CD4-positive, alpha-beta T cell (primary cell): Measurements from ENCODE around the gene MYORG. TPM values are rescaled to one million over a fixed set of nuclear protein-coding genes. Genes with fewer than 3 reads are reported as not detected.

ENCODE experiments used
- ATAC-seq: fragments of 200-7000 bp; cut with Tn5 transposase; one replicate; pipeline ENCODE4 v1.10.0; 2022; ENCODE audit warnings: mild to moderate bottlenecking; ENCODE audit not compliant: poor library complexity
- CTCF ChIA-PET: fragments of 350-600 bp; sonication (Branson Sonifier 250); formaldehyde crosslinking; loops from one replicate; lab custom pipeline; 2021; ENCODE audit warnings: antibody characterized with exemption, inconsistent platforms; lab: Charles Lee
- POLR2A ChIA-PET: fragments of 350-600 bp; sonication (Branson Sonifier 250); formaldehyde crosslinking; loops from one replicate; lab custom pipeline; 2021; ENCODE audit warnings: antibody characterized with exemption, inconsistent platforms; lab: Charles Lee
- DNase-seq, 14 experiments: peaks; one replicate each; pipeline ENCODE4 v3.0.0-alpha.2; 2013 to 2020; ENCODE audit warnings: mixed read lengths in 2 of 14
- H3K27ac ChIP-seq, 2 donors: one replicate each; pipeline versions ENCODE4 v1.5.1 to v1.7.0; 2013; ENCODE audit warnings: low read length in 2 of 2, low read depth in 1 of 2, mild to moderate bottlenecking in 1 of 2
- H3K27me3 ChIP-seq, 2 experiments: 1 replicate in 1 of 2; 2 replicates in 1 of 2; pipeline versions ENCODE4 v1.6.1 to v1.7.0; 2013; ENCODE audit warnings: low read length in 2 of 2, control low read depth in 1 of 2, mild to moderate bottlenecking in 1 of 2, moderate library complexity in 1 of 2; ENCODE audit not compliant: insufficient read depth in 2 of 2, control insufficient read depth in 1 of 2
- H3K36me3 ChIP-seq: one replicate; pipeline ENCODE4 v1.6.1; 2013; ENCODE audit warnings: low read length, control low read depth; ENCODE audit not compliant: insufficient read depth
- H3K4me1 ChIP-seq: one replicate; pipeline ENCODE4 v1.6.1; 2013; ENCODE audit warnings: low read length, control low read depth; ENCODE audit not compliant: insufficient read depth
- H3K4me3 ChIP-seq: one replicate; pipeline ENCODE4 v1.5.1; 2013; ENCODE audit warnings: mild to moderate bottlenecking, low read length, moderate library complexity
- H3K9me3 ChIP-seq, 2 experiments: 1 replicate in 1 of 2; 2 replicates in 1 of 2; pipeline versions ENCODE4 v1.6.1 to v1.7.0; 2013; ENCODE audit warnings: low read length in 2 of 2, mild to moderate bottlenecking in 2 of 2, control low read depth in 1 of 2, moderate library complexity in 1 of 2; ENCODE audit not compliant: control insufficient read depth in 1 of 2, insufficient read depth in 1 of 2
- H3K27ac Mint-ChIP-seq: one replicate; pipeline ENCODE4 v1.8.0; 2020; ENCODE audit warnings: mixed read lengths
- H3K27me3 Mint-ChIP-seq: one replicate; pipeline ENCODE4 v1.8.0; 2021; ENCODE audit warnings: mixed read lengths
- H3K36me3 Mint-ChIP-seq: one replicate; pipeline ENCODE4 v1.8.0; 2021; ENCODE audit warnings: low read depth, mixed read lengths
- H3K4me1 Mint-ChIP-seq: one replicate; pipeline ENCODE4 v1.8.0; 2021; ENCODE audit warnings: low read depth, mixed read lengths
- H3K4me3 Mint-ChIP-seq: one replicate; pipeline ENCODE4 v1.8.0; 2020; ENCODE audit warnings: mild to moderate bottlenecking, mixed read lengths
- H3K9me3 Mint-ChIP-seq: one replicate; pipeline ENCODE4 v1.8.0; 2020; ENCODE audit warnings: mixed read lengths
- intact Hi-C, 2 experiments: fragments of 100-400 bp; cut with DNase I in 1 of 2; cut with micrococcal nuclease in 1 of 2; formaldehyde crosslinking; loops; one replicate each; pipeline versions ENCODE4 v1.15.1 to v1.9.0; 2023 to 2025; cut with DNase I, micrococcal nuclease
- total RNA-seq, 174 experiments: library from RNA in 2 of 174; stranded (reverse) in 2 of 174; gene quantifications; one replicate each; pipeline ENCODE4 v1.2.3 and lab custom pipeline; 2021 to 2026
- TF ChIP-seq, protein P1 (sequence below): fragments of 200-600 bp; IDR thresholded peaks from one replicate; pipeline ENCODE4 v1.8.0; 2022; ENCODE audit warnings: antibody characterized with exemption, mild to moderate bottlenecking

Gene MYORG
- total RNA-seq, 2 experiments from 2014 or later: 0.42 to 0.58 TPM

GRCh38 chr9:34385561-34386230, 9.0 kb upstream of the MYORG start:
- H3K36me3 Mint-ChIP-seq: no peaks in the 10 kb centered on the region
- DNase-seq (no peak), ATAC-seq (no peak)
- H3K9me3 ChIP-seq: no peaks in the 10 kb centered on the region
- no peak overlapping the region for H3K27ac ChIP-seq
- no peak overlapping the region for H3K27ac Mint-ChIP-seq
- ChIA-PET POLR2A (no interaction called here), CTCF (no interaction called here)
- no peak overlapping the region for H3K4me3 ChIP-seq
- H3K4me1 ChIP-seq: peaks cover 9% of the 10 kb centered on the region
- peaks cover 9% of the 10 kb centered on the region for H3K4me1 Mint-ChIP-seq
- no peaks in the 10 kb centered on the region for H3K27me3 ChIP-seq
- no peak overlapping the region for H3K4me3 Mint-ChIP-seq
- no peaks in the 10 kb centered on the region for H3K27me3 Mint-ChIP-seq
- H3K9me3 Mint-ChIP-seq: no peaks in the 10 kb centered on the region
- intact Hi-C loops: loop anchor here in 1 of 2 experiments (10.0 kb wide), 1 partner anchor 599 kb away; the partner anchor contains the start of gene DNAJB5
- no peaks in the 10 kb centered on the region for H3K36me3 ChIP-seq
- TF ChIP-seq, protein P1, sequence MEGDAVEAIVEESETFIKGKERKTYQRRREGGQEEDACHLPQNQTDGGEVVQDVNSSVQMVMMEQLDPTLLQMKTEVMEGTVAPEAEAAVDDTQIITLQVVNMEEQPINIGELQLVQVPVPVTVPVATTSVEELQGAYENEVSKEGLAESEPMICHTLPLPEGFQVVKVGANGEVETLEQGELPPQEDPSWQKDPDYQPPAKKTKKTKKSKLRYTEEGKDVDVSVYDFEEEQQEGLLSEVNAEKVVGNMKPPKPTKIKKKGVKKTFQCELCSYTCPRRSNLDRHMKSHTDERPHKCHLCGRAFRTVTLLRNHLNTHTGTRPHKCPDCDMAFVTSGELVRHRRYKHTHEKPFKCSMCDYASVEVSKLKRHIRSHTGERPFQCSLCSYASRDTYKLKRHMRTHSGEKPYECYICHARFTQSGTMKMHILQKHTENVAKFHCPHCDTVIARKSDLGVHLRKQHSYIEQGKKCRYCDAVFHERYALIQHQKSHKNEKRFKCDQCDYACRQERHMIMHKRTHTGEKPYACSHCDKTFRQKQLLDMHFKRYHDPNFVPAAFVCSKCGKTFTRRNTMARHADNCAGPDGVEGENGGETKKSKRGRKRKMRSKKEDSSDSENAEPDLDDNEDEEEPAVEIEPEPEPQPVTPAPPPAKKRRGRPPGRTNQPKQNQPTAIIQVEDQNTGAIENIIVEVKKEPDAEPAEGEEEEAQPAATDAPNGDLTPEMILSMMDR: no peak

- Mint-ChIP-seq H3K4me1 (peaks cover 20% of the 10 kb centered on the region), H3K9me3 (no peaks in the 10 kb centered on the region), H3K4me3 (no peak overlapping the region), H3K27ac (no peak overlapping the region), H3K27me3 (no peaks in the 10 kb centered on the region), H3K36me3 (no peaks in the 10 kb centered on the region)
- TF ChIP-seq, protein P1: no peak
- intact Hi-C loops: loop anchor here in 1 of 2 experiments (5.0 to 10.0 kb wide), 2 partner anchors 600 to 1438 kb away; partner anchors contain the start of gene DNAJB5
- H3K4me3 ChIP-seq: no peak overlapping the region
- H3K4me1 ChIP-seq: peaks cover 19% of the 10 kb centered on the region
- no peaks in the 10 kb centered on the region for H3K27me3 ChIP-seq
- no peaks in the 10 kb centered on the region for H3K36me3 ChIP-seq
- ATAC-seq (no peak), DNase-seq (no peak)
- no peak overlapping the region for H3K27ac ChIP-seq
- CTCF ChIA-PET: no interaction called here
- H3K9me3 ChIP-seq: no peaks in the 10 kb centered on the region
- POLR2A ChIA-PET: no interaction called here
These were observed 7.9 kb upstream of the MYORG start for GRCh38 chr9:34384368-34385165.

DNA sequence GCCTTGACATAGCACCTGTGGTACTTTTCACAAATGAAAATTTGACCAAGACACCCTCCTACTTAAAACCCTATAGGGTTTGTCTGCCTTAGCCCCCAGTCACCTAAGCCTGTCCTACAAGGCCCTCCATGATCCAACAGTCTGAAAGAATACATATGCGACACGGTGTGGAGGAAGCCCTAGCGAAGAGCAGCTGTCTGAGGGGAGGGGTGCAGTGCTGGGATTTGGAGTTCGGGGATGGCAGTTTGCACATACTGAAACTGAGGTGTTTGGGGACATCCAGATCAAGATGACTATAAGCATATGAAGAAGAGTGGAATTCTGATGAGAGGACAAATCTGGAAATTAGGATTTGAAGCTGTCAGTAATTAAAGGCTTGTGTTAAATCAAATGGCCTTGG, 7.2 kb upstream of the MYORG start:
- Mint-ChIP-seq H3K27me3 (no peaks in the 10 kb centered on the region), H3K4me1 (peaks cover 27% of the 10 kb centered on the region), H3K27ac (no peak overlapping the region), H3K36me3 (no peaks in the 10 kb centered on the region), H3K4me3 (no peak overlapping the region), H3K9me3 (no peaks in the 10 kb centered on the region)
- TF ChIP-seq, protein P1: no peak
- Histone ChIP-seq H3K4me3 (no peak overlapping the region), H3K27ac (no peak overlapping the region), H3K27me3 (no peaks in the 10 kb centered on the region), H3K9me3 (no peaks in the 10 kb centered on the region), H3K36me3 (no peaks in the 10 kb centered on the region), H3K4me1 (peaks cover 26% of the 10 kb centered on the region)
- ATAC-seq: no peak
- CTCF ChIA-PET: no interaction called here
- no peak for DNase-seq
- POLR2A ChIA-PET: no interaction called here
- intact Hi-C loops: loop anchor here in 1 of 2 experiments (5.0 to 10.0 kb wide), 2 partner anchors 601 to 1438 kb away; partner anchors contain the start of gene DNAJB5
